Measurements from ENCODE around the gene TECR. TPM values are rescaled to one million over a fixed set of nuclear protein-coding genes. Genes with fewer than 3 reads are reported as not detected.

Gene TECR
- total and polyA plus RNA-seq, 9 of the 15 experiments (the other 6 are each of a cell fraction or from before 2014, with no cell fraction given) = 29.3 to 211 (median 81.4) TPM

DNA sequence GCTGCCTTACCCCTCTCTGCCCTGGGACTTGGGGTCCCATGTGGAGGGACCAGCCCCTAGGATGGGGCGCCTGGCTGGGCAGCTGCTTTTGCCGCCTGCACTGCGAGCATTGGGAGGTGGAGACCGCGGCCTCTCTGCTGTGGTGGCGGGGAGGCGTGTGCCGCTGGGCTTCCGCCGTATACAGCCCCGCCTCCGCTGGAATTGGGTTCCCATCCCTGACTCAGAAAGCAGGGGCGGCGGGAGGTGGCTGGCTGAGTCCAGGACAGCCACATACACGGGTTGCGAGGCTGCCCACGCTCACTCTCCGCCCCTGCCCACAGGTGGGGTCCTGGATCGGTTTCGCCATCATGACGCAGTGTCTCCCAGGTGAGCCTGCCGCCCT is 35.9 kb downstream of the TECR start (continued):
- TF ChIP-seq, protein P1, sequence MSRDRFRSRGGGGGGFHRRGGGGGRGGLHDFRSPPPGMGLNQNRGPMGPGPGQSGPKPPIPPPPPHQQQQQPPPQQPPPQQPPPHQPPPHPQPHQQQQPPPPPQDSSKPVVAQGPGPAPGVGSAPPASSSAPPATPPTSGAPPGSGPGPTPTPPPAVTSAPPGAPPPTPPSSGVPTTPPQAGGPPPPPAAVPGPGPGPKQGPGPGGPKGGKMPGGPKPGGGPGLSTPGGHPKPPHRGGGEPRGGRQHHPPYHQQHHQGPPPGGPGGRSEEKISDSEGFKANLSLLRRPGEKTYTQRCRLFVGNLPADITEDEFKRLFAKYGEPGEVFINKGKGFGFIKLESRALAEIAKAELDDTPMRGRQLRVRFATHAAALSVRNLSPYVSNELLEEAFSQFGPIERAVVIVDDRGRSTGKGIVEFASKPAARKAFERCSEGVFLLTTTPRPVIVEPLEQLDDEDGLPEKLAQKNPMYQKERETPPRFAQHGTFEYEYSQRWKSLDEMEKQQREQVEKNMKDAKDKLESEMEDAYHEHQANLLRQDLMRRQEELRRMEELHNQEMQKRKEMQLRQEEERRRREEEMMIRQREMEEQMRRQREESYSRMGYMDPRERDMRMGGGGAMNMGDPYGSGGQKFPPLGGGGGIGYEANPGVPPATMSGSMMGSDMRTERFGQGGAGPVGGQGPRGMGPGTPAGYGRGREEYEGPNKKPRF (IDR thresholded peaks at IDR 0.05; ENCODE audit: low read depth, low read length) = no peak
- TF ChIP-seq, protein P2, sequence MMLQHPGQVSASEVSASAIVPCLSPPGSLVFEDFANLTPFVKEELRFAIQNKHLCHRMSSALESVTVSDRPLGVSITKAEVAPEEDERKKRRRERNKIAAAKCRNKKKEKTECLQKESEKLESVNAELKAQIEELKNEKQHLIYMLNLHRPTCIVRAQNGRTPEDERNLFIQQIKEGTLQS (IDR thresholded peaks at IDR 0.05) = peak; percentile 27; the same call in 1 of the 2 replicates
- TF ChIP-seq, protein P2 (CRISPR knock-in tag; conservative IDR thresholded peaks at IDR 0.05) = no peak
- TF ChIP-seq EGR1 (conservative IDR thresholded peaks at IDR 0.05) (no peak), BRD4 (IDR thresholded peaks at IDR 0.05) (no peak), ZNF449 (CRISPR knock-in tag; IDR thresholded peaks at IDR 0.05) (no peak), TRIM28 (IDR thresholded peaks at IDR 0.05) (no peak), ZBTB2 (IDR thresholded peaks at IDR 0.05) (no peak), SNRNP70 (optimal IDR thresholded peaks at IDR 0.05; ENCODE audit: low read depth, low read length) (no peak), ZNF140 (CRISPR knock-in tag; IDR thresholded peaks at IDR 0.05) (no peak), ARID1B (IDR thresholded peaks at IDR 0.05) (no peak)
- TF ChIP-seq, protein P3, sequence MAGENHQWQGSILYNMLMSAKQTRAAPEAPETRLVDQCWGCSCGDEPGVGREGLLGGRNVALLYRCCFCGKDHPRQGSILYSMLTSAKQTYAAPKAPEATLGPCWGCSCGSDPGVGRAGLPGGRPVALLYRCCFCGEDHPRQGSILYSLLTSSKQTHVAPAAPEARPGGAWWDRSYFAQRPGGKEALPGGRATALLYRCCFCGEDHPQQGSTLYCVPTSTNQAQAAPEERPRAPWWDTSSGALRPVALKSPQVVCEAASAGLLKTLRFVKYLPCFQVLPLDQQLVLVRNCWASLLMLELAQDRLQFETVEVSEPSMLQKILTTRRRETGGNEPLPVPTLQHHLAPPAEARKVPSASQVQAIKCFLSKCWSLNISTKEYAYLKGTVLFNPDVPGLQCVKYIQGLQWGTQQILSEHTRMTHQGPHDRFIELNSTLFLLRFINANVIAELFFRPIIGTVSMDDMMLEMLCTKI (IDR thresholded peaks at IDR 0.05; ENCODE audit: partially characterized antibody) = no peak
